ENCODE measurements around the gene MTHFD2L.

The MTHFD2L gene

DNA sequence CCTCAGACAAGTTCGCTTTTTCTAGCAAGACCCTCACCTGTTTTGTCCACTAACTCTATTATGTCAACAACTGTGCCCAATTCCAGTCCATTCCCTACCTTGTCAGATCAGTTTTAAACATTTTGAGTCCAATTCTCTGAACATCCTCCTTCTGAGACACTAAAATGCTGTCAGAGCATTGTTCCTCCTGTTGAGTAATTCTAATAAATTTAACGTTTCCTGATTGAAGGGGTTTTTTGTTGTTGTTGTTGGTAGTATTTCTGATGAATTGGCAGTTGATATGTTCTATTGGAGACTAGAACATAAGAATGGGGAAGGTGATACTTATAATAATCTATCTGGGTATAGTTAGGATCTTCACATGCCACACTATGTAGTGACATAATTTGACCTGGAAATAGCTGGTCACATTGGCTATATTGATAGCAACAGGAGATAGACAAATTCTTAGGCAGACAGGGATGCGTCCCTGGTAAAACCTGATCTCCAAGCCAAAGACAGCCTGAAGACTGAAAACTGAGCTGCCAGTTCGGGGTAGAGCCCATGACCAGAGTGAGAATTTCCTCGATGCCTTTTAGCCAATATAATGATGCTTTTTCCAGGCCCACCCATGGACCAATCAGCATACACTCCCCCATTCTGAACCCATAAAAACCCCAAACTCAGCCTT is 46.5 kb upstream of the MTHFD2L start:
- H3K36me3 Mint-ChIP-seq (ENCODE audit: low read depth): no peaks in the 10 kb centered on the region
- H3K4me1 Mint-ChIP-seq: peaks cover 18% of the 10 kb centered on the region
- TF ChIP-seq, protein P1, sequence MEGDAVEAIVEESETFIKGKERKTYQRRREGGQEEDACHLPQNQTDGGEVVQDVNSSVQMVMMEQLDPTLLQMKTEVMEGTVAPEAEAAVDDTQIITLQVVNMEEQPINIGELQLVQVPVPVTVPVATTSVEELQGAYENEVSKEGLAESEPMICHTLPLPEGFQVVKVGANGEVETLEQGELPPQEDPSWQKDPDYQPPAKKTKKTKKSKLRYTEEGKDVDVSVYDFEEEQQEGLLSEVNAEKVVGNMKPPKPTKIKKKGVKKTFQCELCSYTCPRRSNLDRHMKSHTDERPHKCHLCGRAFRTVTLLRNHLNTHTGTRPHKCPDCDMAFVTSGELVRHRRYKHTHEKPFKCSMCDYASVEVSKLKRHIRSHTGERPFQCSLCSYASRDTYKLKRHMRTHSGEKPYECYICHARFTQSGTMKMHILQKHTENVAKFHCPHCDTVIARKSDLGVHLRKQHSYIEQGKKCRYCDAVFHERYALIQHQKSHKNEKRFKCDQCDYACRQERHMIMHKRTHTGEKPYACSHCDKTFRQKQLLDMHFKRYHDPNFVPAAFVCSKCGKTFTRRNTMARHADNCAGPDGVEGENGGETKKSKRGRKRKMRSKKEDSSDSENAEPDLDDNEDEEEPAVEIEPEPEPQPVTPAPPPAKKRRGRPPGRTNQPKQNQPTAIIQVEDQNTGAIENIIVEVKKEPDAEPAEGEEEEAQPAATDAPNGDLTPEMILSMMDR (IDR thresholded peaks at IDR 0.05; ENCODE audit: unreplicated experiment in 3 of 3): no peak
- H3K4me3 Mint-ChIP-seq: no peak overlapping the region
- no peaks in the 10 kb centered on the region for H3K27me3 Mint-ChIP-seq (ENCODE audit: low read depth)
- H3K9me3 Mint-ChIP-seq: no peaks in the 10 kb centered on the region
- no peak overlapping the region for H3K27ac Mint-ChIP-seq

DNA sequence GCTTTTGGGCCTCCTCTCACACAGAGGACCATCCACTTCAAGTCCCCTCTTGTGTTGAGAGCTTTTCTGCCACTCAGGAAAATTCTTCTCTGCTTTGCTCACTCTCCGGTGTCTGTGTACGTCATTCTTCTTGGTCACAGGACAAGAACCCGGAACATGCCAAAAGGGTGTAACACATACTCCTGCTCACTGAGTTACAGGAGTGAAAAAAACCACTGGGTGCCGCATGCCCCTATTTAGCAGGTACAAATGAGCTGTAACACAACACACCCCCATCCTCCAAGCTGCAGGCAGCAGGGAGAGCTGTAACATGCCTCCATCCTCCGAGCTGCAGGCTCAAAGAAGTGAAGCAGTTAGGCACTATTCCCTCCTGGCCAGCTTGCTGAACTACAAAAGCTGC is 45.9 kb upstream of the MTHFD2L start:
- Mint-ChIP-seq H3K9me3 (no peaks in the 10 kb centered on the region), H3K27ac (no peak overlapping the region), H3K4me1 (peaks cover 23% of the 10 kb centered on the region), H3K27me3 (ENCODE audit: low read depth) (no peaks in the 10 kb centered on the region), H3K4me3 (no peak overlapping the region), H3K36me3 (ENCODE audit: low read depth) (no peaks in the 10 kb centered on the region)
- TF ChIP-seq, protein P1 (IDR thresholded peaks at IDR 0.05; ENCODE audit: unreplicated experiment in 3 of 3): no peak

DNA sequence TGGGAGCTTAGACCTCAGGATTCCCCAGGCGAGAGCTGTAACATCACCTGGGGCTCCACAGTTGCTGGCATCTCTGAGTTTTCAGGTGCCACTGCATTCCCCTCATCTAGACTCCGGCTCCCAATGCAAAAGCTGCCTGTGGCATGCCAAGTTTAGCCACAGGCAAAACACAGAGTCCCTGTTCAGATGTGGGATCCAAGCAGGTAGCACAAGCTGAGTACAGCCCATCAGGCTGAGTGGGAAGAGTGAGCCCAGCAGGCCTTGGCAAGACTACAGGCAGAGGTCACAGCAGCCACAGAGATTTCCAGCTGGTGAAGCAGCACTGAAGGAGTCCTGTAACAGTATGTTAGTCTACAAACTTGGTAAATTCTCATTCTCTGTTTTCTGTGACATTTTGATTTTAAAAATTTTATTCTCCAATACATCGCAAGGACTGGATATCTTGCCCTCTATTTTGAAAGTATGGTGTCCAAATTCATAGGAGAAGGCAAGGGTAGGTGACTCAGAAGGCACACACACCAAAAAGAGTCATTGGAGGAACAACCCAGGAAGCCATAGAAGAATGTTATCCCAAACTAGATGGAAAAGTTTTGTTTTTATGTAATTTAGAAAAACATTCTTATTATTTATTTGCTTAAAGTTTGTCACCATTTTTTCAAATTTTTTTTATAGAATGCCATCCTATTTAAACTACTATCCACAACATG is 45.4 kb upstream of the MTHFD2L start:
- TF ChIP-seq, protein P1 (IDR thresholded peaks at IDR 0.05; ENCODE audit: unreplicated experiment in 3 of 3): no peak
- no peak overlapping the region for H3K27ac Mint-ChIP-seq
- no peaks in the 10 kb centered on the region for H3K27me3 Mint-ChIP-seq (ENCODE audit: low read depth)

DNA sequence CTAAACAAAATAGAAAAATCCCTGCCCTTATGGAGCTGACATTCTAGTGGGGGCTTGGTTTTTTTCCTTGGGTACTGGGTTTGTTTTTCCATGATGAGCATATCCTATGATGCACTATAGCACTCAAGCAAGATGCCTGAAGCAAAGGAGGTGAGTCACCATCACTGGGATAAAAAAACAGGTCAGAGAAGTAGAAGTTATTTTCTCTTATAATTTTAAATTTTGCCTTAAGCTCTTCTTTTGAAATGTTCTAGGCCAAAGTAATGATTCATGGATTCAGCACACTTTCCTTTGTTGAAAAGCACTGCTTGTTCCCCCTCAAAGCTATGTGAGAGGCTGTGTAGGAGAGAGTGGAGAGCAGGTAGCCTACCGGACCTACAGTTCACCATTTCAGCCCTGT is 43.7 kb upstream of the MTHFD2L start:
- Mint-ChIP-seq H3K4me1 (peaks cover 20% of the 10 kb centered on the region), H3K27ac (no peak overlapping the region), H3K36me3 (ENCODE audit: low read depth) (no peaks in the 10 kb centered on the region), H3K27me3 (ENCODE audit: low read depth) (no peaks in the 10 kb centered on the region), H3K4me3 (no peak overlapping the region), H3K9me3 (no peaks in the 10 kb centered on the region)
- TF ChIP-seq, protein P1 (IDR thresholded peaks at IDR 0.05; ENCODE audit: unreplicated experiment in 3 of 3): no peak

More for the DNA sequence above, 45.4 kb upstream of the MTHFD2L start:
- no peak overlapping the region for H3K4me3 Mint-ChIP-seq
- H3K9me3 Mint-ChIP-seq: no peaks in the 10 kb centered on the region
- H3K36me3 Mint-ChIP-seq (ENCODE audit: low read depth): no peaks in the 10 kb centered on the region
- H3K4me1 Mint-ChIP-seq: peaks cover 26% of the 10 kb centered on the region

DNA sequence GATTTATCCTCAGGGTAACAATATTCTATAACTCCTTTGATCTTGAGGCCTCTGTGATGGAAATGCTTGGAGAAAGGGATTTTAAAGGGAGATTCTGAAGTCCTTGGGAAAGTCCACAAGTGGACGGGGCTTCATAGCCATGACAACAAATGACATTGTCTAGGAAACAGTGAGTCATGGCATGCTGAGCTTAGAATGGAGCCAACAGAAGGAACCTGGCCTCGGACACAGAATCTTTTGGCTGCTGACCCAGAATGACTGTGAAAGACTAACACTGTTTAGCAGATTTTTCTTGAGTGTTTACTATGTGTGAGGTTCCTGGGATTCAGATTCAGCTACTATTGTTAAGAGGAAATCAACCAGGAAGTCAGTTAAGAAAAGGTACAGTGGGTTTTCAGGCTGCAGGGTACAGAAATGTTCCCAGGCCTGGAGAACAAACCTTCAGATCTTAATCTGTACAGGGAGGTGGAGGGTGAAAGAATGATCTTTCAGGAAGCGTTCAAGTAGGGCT is 40.8 kb upstream of the MTHFD2L start:
- H3K27me3 Mint-ChIP-seq (ENCODE audit: low read depth): no peaks in the 10 kb centered on the region
- TF ChIP-seq, protein P1 (IDR thresholded peaks at IDR 0.05; ENCODE audit: unreplicated experiment in 3 of 3): no peak
- H3K4me1 Mint-ChIP-seq: peaks cover 15% of the 10 kb centered on the region
- H3K36me3 Mint-ChIP-seq (ENCODE audit: low read depth): no peaks in the 10 kb centered on the region
- H3K9me3 Mint-ChIP-seq: no peaks in the 10 kb centered on the region
- H3K27ac Mint-ChIP-seq: peak overlapping the region; percentile 30 to 81 (median 77)
- H3K4me3 Mint-ChIP-seq: no peak overlapping the region
